Stimulated activated CD4-positive, alpha-beta T cell treated with anti-CD3 and anti-CD28 coated beads, Interleukin-4, amount 100 ng/mL, for 1 hour (primary cell): ENCODE data around the gene GPR142.

ENCODE experiments used
- DNase-seq: peaks from one replicate; pipeline ENCODE4 v3.0.0-alpha.2; 2020

GPR142 gene

DNA sequence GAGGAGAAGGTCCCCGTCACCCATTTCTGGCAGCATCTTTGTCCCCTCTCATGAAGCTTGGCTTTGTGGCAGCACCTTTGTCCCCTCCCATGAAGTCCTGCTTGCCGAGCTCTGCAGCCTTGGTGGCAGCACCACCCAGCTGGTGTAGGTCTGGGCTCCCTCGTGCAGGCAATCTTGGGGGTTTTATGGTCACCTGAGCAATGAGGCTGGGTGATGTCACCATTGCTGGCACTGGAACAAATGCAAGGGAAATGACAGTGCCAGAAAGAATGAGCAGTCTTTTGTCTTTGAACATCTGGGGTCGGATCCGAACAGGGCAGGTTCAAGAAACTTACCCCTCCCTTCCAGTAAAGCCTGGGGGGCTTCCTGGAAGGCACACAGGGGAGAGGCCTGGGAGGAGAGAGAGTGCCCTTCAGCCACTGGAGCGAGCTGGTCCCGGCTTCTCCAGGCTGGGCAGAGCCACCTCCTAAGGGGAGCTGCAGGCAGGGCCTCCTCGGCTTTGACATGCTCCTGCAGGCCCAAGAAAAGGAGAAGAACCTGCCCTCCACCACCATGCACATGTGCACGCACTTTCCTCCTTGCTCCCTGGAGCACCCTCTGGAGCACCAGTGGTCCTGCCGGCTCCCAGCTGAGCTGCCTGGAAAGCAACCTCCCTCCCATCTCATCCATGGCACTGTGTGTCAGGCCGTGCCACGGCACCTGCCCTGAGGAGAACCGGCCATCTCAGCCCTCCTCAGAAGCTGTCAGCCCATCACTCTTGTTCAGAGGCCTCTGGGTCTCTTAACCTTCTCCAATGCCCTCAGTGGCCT lies 21.7 kb upstream of the GPR142 start:
- no peak for DNase-seq

DNA sequence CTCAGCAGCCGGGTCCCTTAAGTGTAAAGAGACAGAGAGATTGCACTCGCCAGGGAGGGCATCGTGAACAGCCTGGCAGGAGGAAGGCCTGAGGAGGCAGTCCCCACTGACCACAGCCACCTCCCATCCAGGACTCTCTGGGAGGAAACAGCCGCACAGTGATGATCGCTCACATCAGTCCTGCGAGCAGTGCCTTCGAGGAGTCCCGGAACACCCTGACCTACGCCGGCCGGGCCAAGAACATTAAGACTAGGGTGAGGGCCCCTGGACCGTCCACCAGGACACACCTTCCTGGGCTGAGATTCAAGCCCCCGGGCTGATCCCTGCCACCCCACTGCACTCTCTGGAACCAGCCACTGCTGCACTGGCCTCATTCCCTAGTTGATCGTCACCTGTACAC lies 19.7 kb upstream of the GPR142 start:
- no peak for DNase-seq

DNA sequence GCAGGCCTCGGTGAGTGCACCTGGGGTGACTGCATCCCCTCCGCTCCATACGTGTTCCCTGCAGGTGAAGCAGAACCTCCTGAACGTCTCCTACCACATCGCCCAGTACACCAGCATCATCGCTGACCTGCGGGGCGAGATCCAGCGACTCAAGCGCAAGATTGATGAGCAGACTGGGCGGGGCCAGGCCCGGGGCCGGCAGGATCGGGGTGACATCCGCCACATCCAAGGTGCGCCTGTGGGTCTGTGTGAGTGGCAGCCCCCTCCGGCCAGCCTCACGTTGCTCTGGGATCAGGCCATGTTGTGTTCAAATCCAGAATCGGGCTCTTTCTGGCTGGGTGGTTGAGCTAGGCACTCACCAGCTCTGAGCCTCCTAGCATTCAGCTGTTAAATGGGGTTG lies 18.2 kb upstream of the GPR142 start:
- DNase-seq = no peak

DNA sequence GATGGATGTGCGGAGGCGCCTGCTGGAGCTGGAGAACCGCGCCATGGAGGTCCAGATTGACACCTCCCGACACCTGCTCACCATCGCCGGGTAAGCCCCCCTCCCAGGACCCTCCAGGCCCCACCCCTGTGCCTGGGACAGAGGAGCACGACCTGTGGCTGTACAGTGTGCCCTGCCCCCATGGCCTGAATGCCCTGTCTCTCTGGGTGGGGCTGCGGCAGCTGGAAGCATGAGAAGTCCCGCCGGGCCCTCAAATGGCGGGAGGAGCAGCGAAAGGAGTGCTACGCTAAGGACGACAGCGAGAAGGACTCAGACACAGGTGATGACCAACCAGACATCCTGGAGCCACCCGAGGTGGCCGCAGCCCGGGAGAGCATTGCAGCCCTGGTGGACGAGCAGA lies 16.8 kb upstream of the GPR142 start:
- no peak for DNase-seq

DNA sequence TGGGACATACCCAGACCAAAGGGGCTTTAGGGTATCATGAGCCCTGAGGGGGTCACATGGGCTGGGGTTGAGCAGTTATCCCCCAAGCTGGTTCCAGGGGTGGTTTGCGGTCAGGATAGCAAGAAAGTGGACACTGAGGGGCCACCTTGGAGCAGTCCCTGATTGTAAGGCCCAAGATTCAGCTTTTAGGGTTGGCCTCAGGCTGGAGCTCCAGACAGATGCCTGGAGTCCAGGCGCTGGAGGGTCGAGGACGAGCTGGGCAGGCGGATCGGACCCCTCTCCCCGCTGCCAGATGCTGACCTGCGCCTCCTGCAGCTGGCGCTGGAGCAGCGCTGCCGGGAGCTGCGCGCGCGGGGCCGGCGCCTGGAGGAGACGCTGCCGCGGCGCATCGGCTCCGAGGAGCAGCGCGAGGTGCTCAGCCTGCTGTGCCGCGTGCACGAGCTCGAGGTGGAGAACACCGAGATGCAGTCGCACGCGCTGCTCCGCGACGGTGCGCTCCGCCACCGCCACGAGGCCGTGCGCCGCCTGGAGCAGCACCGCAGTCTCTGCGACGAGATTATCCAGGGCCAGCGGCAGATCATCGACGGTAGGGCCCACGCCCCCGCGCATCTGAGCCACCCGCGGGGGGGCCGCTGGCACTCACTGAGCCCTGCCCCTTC lies 15.6 kb upstream of the GPR142 start:
- no peak for DNase-seq

DNA sequence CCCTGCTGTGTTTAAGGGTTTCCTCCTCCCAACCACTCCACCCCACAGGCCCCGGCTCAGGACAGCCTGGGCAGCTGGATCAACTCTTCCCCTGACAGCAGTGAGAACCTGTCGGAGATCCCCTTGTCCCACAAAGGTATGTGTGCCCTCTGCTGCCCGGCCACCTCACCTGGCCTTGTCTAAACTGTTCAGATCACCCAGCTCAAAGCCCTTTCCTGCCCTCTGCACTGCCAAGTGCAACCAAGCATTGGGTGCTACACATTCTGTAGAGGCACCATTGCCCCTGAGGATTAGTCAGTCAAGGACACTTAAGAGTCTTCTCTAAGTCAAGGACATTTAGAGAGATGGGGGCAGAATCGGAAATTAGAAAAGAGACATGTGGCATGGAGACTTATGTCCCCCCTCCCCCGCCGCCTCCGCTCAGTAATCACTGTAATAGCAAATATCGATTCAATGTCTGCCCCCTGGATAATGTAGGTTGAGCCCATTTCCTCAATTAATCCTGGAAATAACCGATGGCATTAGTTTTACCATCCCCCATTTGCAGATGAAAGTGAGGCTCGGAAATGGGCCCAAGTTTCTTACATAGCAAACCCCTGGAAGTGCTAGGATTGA lies 13.8 kb upstream of the GPR142 start:
- no peak for DNase-seq

DNA sequence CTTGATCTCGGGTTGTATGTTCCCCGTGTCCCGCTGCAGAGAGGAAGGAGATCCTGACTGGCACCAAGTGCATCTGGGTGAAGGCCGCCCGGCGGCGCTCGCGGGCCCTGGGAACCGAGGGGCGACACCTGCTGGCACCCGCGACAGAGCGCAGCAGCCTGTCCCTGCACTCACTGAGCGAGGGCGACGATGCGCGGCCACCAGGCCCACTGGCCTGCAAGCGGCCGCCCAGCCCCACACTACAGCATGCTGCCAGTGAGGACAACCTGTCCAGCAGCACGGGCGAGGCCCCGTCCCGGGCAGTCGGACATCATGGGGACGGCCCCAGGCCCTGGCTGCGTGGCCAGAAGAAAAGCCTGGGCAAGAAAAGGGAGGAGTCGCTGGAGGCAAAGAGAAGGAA lies 13.2 kb upstream of the GPR142 start:
- peak; percentile 49 for DNase-seq

DNA sequence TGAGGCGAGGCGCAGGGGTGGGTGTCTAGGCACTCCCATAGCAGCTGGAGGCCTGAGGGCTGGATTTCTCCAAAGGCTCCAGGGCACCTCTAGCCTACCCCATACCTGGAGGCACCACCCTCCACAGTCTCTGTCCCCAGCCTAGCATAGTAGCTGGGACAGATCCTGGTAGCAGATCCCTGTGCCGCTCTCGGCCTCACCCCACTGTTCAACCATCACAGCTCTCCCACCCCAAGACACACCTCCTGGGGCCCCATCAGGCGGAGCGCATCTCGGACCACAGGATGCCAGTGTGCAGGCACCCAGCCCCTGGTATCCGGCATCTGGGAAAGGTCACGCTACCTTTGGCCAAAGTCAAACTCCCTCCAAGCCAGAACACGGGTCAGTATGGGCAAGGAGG lies 12.7 kb upstream of the GPR142 start:
- no peak for DNase-seq

DNA sequence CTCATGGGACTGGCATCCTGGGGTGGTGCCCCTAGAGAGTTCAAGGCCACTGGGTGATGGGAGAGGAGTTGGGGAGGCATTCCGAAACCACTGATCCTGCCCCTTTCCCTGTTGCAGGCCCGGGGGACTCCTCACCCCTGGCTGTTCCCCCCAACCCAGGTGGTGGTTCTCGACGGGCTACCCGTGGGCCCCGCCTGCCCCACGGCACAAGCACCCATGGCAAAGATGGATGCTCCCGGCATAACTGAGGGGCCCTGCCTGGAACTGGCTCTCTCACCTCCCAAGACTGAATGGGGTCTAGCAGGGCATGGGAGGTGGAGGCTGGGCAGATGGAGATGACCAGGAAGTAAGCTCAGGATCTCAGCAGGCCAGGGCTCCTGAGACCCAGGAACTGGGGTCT lies 12.2 kb upstream of the GPR142 start:
- no peak for DNase-seq

DNA sequence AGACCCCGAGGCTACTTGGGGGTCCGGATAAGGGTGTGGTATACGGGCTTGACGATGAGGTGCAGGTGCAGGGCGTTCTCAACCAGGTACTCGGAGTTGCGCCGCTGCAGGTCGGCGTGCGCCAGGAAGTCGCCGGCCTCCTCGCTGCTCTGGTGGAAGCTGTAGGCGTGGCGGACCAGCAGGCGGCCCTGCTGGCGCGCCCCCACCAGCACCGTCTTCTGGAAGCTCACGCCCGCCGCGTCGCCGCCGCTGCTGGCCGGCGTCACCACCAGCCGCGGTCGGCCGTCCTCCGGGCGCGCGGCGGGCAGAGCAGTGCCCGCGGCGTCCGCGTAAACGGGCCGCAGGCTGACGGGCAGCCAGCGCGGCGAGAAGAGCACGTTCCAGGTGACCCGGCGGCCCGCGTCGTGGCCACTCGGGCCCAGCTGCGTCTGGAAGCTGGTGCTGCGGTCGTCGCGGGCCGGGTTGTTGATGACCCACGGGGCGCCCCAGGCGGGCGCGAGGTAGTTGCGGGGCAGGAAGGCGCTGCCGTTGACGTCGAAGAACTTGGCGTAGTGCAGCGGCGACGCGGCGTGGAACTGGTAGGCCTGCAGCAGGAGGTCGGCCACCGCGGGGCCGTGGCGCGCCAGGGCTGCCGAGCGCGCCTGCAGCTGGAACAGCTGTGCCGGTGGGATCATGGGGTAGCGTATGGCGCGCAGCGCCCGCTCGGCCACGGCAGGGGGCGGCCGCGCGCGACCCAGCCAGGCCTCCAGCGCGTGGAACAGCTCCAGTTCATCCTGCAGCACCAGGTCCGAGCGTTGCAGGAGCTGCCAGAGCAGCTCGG lies 10.4 kb upstream of the GPR142 start:
- DNase-seq = peak; percentile 9

DNA sequence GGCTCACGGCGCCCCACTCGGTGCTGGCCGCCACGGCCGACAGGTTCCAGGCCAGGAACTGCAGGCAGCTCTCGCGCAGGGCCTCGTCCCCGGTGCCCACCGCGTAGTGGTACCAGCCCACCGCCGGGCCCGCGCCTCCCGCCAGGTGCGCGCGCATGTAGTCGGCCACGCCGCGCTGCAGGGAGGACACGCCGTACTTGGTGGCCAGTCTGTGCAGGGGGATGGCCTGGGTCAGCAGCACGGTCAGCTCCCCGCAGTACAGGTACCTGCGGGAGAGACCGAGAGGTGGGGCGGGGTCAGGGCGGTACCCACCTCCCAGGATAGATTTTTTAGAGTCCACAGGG lies 9.9 kb upstream of the GPR142 start:
- DNase-seq = no peak

DNA sequence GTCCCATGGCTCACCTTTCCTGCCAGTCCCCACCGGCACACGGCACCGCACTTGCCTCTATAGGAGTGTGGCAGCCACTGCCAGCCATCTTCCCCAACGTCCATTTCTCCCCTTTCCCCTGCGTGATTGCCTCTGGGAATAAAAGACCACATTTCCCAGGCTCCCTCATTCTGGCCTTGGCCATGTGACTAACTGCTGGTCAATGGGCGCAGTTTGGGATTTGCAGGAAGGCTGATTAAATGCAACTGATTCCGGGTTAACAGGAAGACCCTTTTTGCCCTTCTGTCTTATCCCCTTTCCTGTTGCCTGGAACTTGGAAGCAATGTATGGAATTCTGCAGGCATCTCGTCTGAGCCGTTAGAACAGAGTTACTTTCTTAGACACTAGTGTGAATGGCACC lies 8.6 kb upstream of the GPR142 start:
- DNase-seq = no peak

DNA sequence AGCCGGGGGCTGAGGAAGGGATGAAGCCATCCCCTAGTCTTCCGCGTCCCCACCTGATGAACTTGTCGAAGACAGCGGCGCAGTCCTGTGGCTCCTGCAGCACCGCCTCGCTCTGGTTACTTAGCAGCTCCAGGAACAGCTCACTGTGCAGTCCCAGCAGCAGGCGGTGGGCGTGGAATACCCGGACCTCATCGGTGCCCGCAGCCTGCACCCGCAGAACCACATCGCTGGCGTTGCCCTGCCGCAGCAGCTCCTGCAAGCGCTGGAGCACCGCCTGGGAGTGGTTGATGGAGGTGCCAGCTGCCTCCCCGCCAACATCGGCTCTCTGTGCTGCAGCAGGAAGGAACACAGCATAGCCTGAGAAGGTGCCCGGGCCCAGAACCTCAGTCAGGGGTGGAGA lies 7.4 kb upstream of the GPR142 start:
- DNase-seq = no peak

DNA sequence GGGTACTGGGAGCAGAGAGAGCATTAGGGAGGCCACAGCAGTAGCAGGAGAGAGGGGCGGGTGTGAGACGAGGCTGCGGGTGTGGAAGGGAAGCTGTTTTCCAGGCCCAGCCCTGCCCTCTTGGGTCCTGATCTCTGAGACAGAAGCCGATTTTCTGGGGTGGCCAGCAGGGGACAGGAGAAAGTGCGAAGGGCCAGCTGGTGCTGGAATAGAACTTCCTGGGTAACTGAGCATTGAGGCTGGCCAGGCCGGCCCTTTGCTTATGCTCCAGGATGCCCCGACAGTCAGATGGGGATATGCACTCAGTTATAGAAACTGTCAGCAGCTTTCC lies 6.4 kb upstream of the GPR142 start:
- DNase-seq = no peak

DNA sequence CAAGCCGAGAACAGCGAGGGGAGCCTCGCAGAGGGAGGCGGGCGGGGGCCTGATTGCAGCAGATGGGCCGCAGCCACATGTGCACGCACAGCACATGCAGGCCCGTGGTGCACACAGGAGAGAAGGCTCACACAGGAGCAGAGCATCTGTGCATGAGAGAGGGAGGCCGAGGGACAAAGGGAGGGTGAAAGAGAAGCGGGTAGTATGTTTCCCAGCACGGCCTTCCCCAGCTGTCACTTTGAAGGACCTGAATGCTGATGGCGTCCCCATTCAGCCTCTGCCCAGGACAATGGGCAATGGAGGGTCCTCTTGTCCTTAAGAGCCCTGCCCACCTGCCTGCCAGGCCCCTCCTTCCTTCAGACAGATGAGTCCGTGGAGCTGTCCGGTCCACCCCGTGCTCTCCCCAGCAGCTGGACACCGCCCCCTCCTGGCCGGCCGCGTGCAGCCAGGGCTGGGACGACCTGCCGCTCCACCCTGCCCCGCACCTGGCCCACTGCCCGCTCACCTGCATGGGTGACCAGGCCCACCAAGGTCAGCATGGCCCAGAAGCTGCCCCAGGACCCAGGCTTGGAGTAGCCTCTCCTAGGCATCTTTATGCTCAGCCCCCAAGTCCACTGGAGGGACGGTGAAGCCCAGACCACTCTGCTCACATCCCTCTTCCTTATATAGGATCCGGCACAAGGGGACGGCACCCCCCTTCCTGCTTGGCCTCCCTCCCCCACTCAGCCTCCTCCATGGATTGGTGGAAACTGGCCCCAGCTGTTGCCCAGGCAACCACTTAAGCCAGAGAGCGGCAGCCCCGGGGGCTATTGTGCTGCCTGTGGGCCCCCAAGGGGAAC lies 5.9 kb upstream of the GPR142 start, which contains the start of gene BTBD17:
Gene BTBD17 (minus strand): TSS at position 639 of the 839 bp plus-strand sequence. CDS start 49 bp downstream, at position 590.
- DNase-seq = peak; percentile 40

DNA sequence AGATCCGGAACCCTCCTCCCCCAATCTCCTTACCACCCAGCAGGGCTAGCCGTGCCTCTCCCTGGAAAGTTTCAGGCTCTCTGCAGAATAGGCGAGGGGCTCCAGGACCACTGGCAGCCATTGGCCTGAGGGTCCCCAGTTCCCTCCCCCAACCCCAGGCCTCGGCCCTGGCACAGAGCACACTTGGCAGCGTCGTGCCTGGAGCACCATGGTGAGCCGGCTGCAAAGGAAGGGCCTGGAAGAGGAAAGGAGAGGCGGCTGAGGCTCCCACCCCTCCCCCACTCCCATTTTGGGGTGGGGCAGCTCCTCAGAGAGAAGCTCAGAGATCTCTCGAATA lies 5.3 kb upstream of the GPR142 start:
- DNase-seq = no peak

DNA sequence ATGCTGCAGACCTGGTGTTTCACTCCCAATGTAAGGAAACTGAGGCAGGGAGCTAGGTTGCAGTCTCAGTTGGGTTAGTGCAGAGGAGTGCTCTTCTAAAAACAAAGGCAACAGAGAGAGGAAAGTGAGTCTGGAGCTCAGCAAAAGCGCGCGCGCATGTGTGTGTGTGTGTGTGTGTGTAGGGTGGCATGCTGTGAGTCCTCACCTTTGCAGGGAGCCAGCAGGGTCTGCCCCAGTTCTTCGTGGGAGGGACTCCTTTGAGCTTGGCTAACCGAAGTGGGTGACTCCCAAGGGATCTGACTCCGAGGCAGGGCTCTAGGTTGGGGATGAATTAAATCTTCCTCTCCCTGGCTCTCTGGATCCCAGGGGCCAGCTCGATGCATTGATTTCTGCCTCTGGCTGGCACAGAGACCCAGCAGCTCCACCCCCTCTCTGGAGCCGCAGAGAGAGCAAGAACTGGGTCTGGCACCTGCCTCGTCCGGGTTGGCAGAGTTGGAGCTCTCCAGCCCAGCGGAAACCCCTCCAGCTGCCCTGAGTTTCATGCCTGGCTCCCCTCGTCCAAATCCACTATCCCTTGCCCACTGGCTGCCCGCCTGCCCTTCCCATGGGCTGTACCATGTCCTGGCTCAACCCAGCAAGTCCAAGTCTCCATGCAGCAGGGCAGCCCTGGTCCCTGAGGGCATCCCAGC lies 4.4 kb upstream of the GPR142 start:
- DNase-seq = no peak

DNA sequence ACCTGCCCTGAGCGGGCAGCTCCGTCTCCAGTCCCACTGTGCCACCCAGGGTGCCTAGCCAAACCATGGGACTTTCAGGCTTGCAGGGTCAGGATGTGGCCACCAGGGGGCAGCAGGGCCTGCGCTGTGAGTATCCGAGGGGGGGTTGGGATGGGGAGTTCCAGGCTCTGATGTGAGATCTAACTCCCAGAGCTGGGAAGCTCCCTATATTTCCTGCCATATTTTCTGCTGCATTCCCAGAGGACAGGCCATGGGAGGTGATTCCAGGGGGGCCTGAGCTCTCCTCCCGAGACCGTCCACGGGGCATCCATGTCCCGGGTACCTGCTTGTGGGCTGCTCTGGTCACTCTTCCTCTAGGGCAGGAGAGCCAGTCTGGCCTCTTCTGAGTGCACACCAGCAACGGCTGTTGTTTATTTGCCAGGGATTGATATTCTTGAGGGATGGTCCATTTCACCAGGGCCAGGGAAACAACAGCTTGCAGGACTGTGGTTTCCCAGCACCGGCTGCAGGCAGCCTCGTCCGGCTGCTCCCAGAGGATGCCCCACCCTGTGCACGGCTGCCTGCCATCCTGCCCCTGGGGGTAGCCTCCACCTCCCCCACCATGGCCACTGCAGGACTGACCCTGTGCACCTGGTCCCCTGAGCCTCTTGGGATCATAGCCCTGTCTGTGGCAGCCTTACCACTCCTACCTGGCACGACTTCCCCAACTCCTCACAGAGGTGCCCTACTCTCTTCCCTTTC lies 1.2 kb downstream of the GPR142 start:
- DNase-seq = peak; percentile 75

DNA sequence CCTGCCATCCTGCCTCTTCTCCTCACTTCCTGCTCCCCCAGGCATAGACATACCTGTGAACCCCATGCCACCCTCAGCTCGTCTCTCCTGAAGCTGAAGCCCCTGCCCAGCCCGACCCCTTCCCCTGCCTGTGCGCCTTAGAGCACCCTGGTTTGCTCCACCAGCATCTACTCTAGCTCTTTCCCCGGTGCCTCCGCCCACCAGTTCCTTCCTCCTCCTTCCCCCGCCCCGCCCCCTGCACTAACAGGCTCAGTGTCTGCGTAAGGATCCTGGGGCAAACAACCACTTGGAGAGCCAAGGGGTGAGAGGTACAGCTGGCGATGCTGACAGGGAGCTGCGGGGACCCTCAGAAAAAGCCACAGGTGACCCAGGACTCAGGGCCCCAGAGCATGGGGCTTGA lies 1.9 kb downstream of the GPR142 start:
- DNase-seq = peak; percentile 73

DNA sequence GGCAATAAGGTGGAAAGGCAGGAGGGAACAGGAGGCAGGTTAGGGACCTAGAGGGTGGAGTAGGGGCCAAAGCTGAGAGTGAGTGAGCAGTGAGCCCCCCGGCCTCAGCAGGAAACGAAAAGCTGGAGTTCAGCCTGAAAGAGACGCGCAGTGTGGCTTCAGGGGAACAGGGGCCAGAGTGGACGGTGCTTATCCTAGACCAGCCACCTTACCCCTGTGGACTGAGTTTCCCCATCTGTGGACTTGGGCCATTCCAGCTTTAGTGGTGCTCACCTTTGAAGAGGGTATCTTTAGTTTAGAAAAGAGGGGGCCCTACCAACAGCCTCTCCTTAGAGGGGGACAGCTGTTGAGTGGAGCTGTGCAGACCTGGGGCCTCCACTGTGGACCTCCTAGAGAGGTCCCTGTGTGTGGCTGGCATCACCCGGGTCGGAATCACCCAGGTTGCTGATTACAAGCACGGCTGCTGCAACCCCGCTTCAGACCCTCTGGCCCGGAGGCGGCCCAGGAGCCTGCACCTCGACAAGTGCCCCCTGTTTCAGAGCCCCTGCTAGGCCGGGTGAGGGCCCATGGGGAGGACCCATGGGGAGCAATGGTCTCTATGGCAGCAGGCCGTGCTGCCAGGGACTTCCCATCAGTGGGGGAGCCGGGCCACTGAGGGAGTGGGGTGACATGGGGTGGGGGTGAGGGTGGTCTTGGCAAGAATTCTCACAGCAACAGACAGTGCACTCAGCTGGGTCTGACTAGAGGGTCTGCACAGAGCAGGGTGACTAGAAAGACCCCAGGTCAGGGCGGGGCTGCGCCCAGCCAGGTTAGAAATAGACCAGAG lies 2.6 kb downstream of the GPR142 start:
- DNase-seq = no peak
